Esophagus muscularis mucosa (tissue), 4 donors: ENCODE measurements around the gene PPP1R3D. TPM values are rescaled to one million over a fixed set of nuclear protein-coding genes. Genes with fewer than 3 reads are reported as not detected.
A peak's percentile ranks its signal among the peaks of the same experiment; 100 is the strongest.

ENCODE experiments used
- DNase-seq: peaks from one replicate; pipeline ENCODE4 v3.0.0-alpha.2; 2017; ENCODE audit errors: extremely low spot score
- H3K27ac ChIP-seq, 4 donors: fragments of 200-600 bp; sonication (generic); replicated peaks in 1 of 4; 1 replicate in 3 of 4; 2 replicates in 1 of 4; pipeline ENCODE4 v1.5.1; 2016 to 2019; ENCODE audit warnings: mild to moderate bottlenecking in 1 of 4
- H3K27me3 ChIP-seq, 4 donors: fragments of 200-600 bp; sonication (generic); one replicate each; pipeline versions ENCODE4 v1.5.1 to v1.6.0; 2016 to 2019
- H3K36me3 ChIP-seq, 4 donors: fragments of 200-600 bp; sonication (generic); one replicate each; pipeline ENCODE4 v1.5.1; 2016 to 2019
- H3K4me1 ChIP-seq, 4 donors: fragments of 200-600 bp; sonication (generic); one replicate each; pipeline ENCODE4 v1.5.1; 2016 to 2019
- H3K4me3 ChIP-seq, 4 donors: fragments of 200-600 bp; sonication (generic); 1 replicate in 2 of 4; 2 replicates in 2 of 4; pipeline ENCODE4 v1.5.1; 2016 to 2019; ENCODE audit warnings: mild to moderate bottlenecking in 4 of 4, moderate library complexity in 1 of 4
- H3K9me3 ChIP-seq, 4 donors: fragments of 200-600 bp; sonication (generic); 1 replicate in 3 of 4; 2 replicates in 1 of 4; pipeline ENCODE4 v1.5.1; 2016 to 2019
- EP300 ChIP-seq: sonication (generic); formaldehyde crosslinking; IDR thresholded peaks from one replicate; pipeline ENCODE4 v1.6.1; 2017; ENCODE audit warnings: antibody characterized with exemption
- POLR2A ChIP-seq: fragments of 450-650 bp; IDR thresholded peaks from one replicate; pipeline ENCODE4 v1.6.1; 2017; ENCODE audit warnings: antibody characterized with exemption, moderate library complexity, mild to moderate bottlenecking, low read depth
- POLR2AphosphoS5 ChIP-seq, 2 donors: sonication (generic); formaldehyde crosslinking; IDR thresholded peaks; one replicate each; pipeline ENCODE4 v1.6.1; 2017; ENCODE audit warnings: antibody characterized with exemption in 2 of 2
- WGBS: methylation state at CpG from one replicate; pipeline ENCODE4 v1.1.5; 2018; 5-methylcytosine and 5-hydroxymethylcytosine counted together
- intact Hi-C: fragments of 100-400 bp; cut with DNase I; formaldehyde crosslinking; loops from one replicate; pipeline ENCODE4 v1.15.1; 2023
- total RNA-seq, 4 donors: library from RNA; depleted of rRNA; stranded (reverse); fragments of >200 nt; gene quantifications; one replicate each; pipeline versions ENCODE4 v1.1.0 to v1.2.1, GENCODE V29; 2016
- TF ChIP-seq, protein P1 (sequence below), 3 experiments: fragments of 200-600 bp in 2 of 3; fragments of 450-650 bp in 1 of 3; sonication (generic) in 2 of 3; IDR thresholded peaks; one replicate each; pipeline ENCODE4 v1.5.1; 2017 to 2019; ENCODE audit warnings: antibody characterized with exemption in 3 of 3, mild to moderate bottlenecking in 2 of 3, moderate library complexity in 1 of 3

The PPP1R3D gene
- total RNA-seq, 4 donors from 2014 or later = 7.9 to 18.1 (median 11.4) TPM

- Histone ChIP-seq H3K27me3 (no peaks in the 10 kb centered on the region), H3K4me1 (peaks cover 20 to 38% (median 27%) of the 10 kb centered on the region in 4 donors), H3K9me3 (no peaks in the 10 kb centered on the region), H3K4me3 (no peak overlapping the region), H3K27ac (no peak overlapping the region), H3K36me3 (peaks cover 0 to 19% (median 8%) of the 10 kb centered on the region in 4 donors)
- TF ChIP-seq POLR2AphosphoS5 (IDR thresholded peaks at IDR 0.05) (no peak), POLR2A (no peak), EP300 (no peak)
- TF ChIP-seq, protein P1, sequence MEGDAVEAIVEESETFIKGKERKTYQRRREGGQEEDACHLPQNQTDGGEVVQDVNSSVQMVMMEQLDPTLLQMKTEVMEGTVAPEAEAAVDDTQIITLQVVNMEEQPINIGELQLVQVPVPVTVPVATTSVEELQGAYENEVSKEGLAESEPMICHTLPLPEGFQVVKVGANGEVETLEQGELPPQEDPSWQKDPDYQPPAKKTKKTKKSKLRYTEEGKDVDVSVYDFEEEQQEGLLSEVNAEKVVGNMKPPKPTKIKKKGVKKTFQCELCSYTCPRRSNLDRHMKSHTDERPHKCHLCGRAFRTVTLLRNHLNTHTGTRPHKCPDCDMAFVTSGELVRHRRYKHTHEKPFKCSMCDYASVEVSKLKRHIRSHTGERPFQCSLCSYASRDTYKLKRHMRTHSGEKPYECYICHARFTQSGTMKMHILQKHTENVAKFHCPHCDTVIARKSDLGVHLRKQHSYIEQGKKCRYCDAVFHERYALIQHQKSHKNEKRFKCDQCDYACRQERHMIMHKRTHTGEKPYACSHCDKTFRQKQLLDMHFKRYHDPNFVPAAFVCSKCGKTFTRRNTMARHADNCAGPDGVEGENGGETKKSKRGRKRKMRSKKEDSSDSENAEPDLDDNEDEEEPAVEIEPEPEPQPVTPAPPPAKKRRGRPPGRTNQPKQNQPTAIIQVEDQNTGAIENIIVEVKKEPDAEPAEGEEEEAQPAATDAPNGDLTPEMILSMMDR (IDR thresholded peaks at IDR 0.05) = no peak
- no peak for DNase-seq
- intact Hi-C loops = no loop called here
- whole genome bisulfite sequencing = 88% methylated on average over 6 of the region's 6 CpGs
Measured at GRCh38 chr20:59949911-59950310, 9.8 kb upstream of the PPP1R3D start.

GRCh38 chr20:59948828-59949720 lies 9.0 kb upstream of the PPP1R3D start:
- TF ChIP-seq POLR2AphosphoS5 (IDR thresholded peaks at IDR 0.05) = no peak
- TF ChIP-seq, protein P1 (IDR thresholded peaks at IDR 0.05) = peak; percentile 52 to 70 (median 57)
- TF ChIP-seq POLR2A = no peak
- TF ChIP-seq EP300 = no peak
- no peak overlapping the region for H3K27ac ChIP-seq
- peaks cover 8 to 27% (median 16%) of the 10 kb centered on the region in 4 donors for H3K36me3 ChIP-seq
- H3K9me3 ChIP-seq = no peaks in the 10 kb centered on the region
- peaks cover 25 to 45% (median 31%) of the 10 kb centered on the region in 4 donors for H3K4me1 ChIP-seq
- intact Hi-C loops = no loop called here
- H3K27me3 ChIP-seq = no peaks in the 10 kb centered on the region
- no peak overlapping the region for H3K4me3 ChIP-seq
- 34% methylated on average over 7 of the region's 7 CpGs for WGBS
- DNase-seq = no peak

DNA sequence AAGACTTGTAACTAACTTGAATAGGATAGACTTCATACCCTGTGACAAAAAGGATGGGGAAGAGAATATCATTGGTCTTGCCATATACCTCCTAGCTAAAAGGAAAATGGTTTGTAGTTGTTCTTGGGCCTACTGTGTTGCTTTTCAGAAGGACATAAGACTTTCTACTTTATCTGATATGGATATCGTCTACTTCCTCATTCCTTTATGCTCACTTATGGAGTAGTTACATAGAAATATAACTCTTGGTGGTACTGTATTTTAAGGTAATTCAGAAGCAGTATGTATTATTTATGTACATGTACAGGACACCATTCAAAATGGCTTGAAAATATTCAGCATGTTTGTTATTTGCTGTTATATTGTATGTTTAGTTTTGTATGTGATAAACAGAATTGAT lies 8.1 kb upstream of the PPP1R3D start:
- no peak overlapping the region for H3K27ac ChIP-seq
- WGBS = 65% methylated on average over 1 of the region's 1 CpG
- no peak overlapping the region for H3K4me3 ChIP-seq
- TF ChIP-seq, protein P1 (IDR thresholded peaks at IDR 0.05) = no peak
- no peak for TF ChIP-seq POLR2A
- TF ChIP-seq POLR2AphosphoS5 (IDR thresholded peaks at IDR 0.05) = no peak
- no peak for TF ChIP-seq EP300
- H3K4me1 ChIP-seq = peaks cover 25 to 45% (median 31%) of the 10 kb centered on the region in 4 donors
- no peak for DNase-seq
- intact Hi-C loops = no loop called here
- no peaks in the 10 kb centered on the region for H3K27me3 ChIP-seq
- no peaks in the 10 kb centered on the region for H3K9me3 ChIP-seq
- peaks cover 12 to 34% (median 22%) of the 10 kb centered on the region in 4 donors for H3K36me3 ChIP-seq

GRCh38 chr20:59947376-59947775 lies 7.3 kb upstream of the PPP1R3D start:
- no peak overlapping the region for H3K27ac ChIP-seq
- no peak overlapping the region for H3K4me3 ChIP-seq
- TF ChIP-seq EP300 = no peak
- no peak for TF ChIP-seq POLR2A
- TF ChIP-seq, protein P1 (IDR thresholded peaks at IDR 0.05) = no peak
- TF ChIP-seq POLR2AphosphoS5 (IDR thresholded peaks at IDR 0.05) = no peak
- intact Hi-C loops = no loop called here
- DNase-seq = no peak
- no peaks in the 10 kb centered on the region for H3K27me3 ChIP-seq
- 82% methylated on average over 8 of the region's 8 CpGs for WGBS
- peaks cover 25 to 51% (median 34%) of the 10 kb centered on the region in 4 donors for H3K4me1 ChIP-seq
- H3K36me3 ChIP-seq = peaks cover 12 to 42% (median 28%) of the 10 kb centered on the region in 4 donors
- H3K9me3 ChIP-seq = no peaks in the 10 kb centered on the region
